CD4-positive, alpha-beta T cell treated with Interferon alpha-2 for 1 hour (primary cell): ENCODE results near the gene NXT1.
A peak's percentile ranks its signal among the peaks of the same experiment; 100 is the strongest.
"Not testable (repeated sequence)": the region's sequence is repeated elsewhere in the genome, so short reads cannot be mapped to it uniquely, and the experiment has no call there.

Source experiments
- DNase-seq, 2 donors: peaks; one replicate each; pipeline ENCODE4 v3.0.0-alpha.2; 2020 to 2022

The NXT1 gene

GRCh38 chr20:23350196-23350903, at the start of gene NXT1:
Gene NXT1 (plus strand): TSS chr20:23350791. CDS start chr20:23354042, 3,251 bp downstream.
- DNase-seq: peak; percentile 96 to 98

GRCh38 chr20:23301436-23302050, 49.0 kb upstream of the NXT1 start:
- DNase-seq: no peak

- no peak for DNase-seq
Observed at GRCh38 chr20:23302386-23302785, 48.2 kb upstream of the NXT1 start.

- no peak for DNase-seq
Observed at GRCh38 chr20:23302801-23303200, 47.8 kb upstream of the NXT1 start.

- no peak for DNase-seq
Observed at GRCh38 chr20:23303325-23304102, 47.1 kb upstream of the NXT1 start.

GRCh38 chr20:23304616-23305015, 46.0 kb upstream of the NXT1 start:
- no peak for DNase-seq

- DNase-seq: no peak
Observed at GRCh38 chr20:23305098-23305497, 45.5 kb upstream of the NXT1 start.

GRCh38 chr20:23307393-23307792, 43.2 kb upstream of the NXT1 start:
- not testable (repeated sequence) for DNase-seq

GRCh38 chr20:23308024-23308423, 42.6 kb upstream of the NXT1 start:
- no peak for DNase-seq

GRCh38 chr20:23308908-23309307, 41.7 kb upstream of the NXT1 start:
- DNase-seq: no peak

GRCh38 chr20:23309781-23310180, 40.8 kb upstream of the NXT1 start:
- DNase-seq: no peak

GRCh38 chr20:23311947-23312506, 38.6 kb upstream of the NXT1 start:
- no peak for DNase-seq

GRCh38 chr20:23313271-23313670, 37.3 kb upstream of the NXT1 start:
- no peak for DNase-seq

- DNase-seq: no peak
Observed at GRCh38 chr20:23314699-23315098, 35.9 kb upstream of the NXT1 start.

- DNase-seq: no peak
Observed at GRCh38 chr20:23315099-23315498, 35.5 kb upstream of the NXT1 start.

GRCh38 chr20:23316626-23317025, 34.0 kb upstream of the NXT1 start:
- no peak for DNase-seq

- DNase-seq: no peak
Observed at GRCh38 chr20:23317081-23317480, 33.5 kb upstream of the NXT1 start.

- DNase-seq: no peak
Observed at GRCh38 chr20:23318347-23318746, 32.2 kb upstream of the NXT1 start.

- no peak for DNase-seq
Observed at GRCh38 chr20:23320317-23320716, 30.3 kb upstream of the NXT1 start.

GRCh38 chr20:23325107-23325506, 25.5 kb upstream of the NXT1 start:
- no peak for DNase-seq

- no peak for DNase-seq
Observed at GRCh38 chr20:23326774-23327173, 23.8 kb upstream of the NXT1 start.

- no peak for DNase-seq
Observed at GRCh38 chr20:23327617-23328333, 22.8 kb upstream of the NXT1 start.
